SK-N-SH (cell line): ENCODE results near the gene FOXI1. TPM values are rescaled to one million over a fixed set of nuclear protein-coding genes. Genes with fewer than 3 reads are reported as not detected.

Experiments used
- CTCF ChIA-PET: fragments of 300-600, 350-600 bp; formaldehyde crosslinking; extraction: SDS; loops from one replicate; lab custom pipeline; 2021; lab: Yijun Ruan, JAX
- POLR2A ChIA-PET: fragments of 350-600 bp; sonication (Branson Sonifier 250); formaldehyde crosslinking; extraction: SDS; loops from one replicate; lab custom pipeline; 2020; ENCODE audit warnings: antibody characterized with exemption, inconsistent platforms; lab: Yijun Ruan, JAX
- DNase-seq: peaks from one replicate; pipeline ENCODE4 v3.0.0; 2012
- H2AFZ ChIP-seq: fragments of 200-600 bp; sonication (generic); 2 replicates; pipeline ENCODE4 v1.8.1; 2016; ENCODE audit warnings: antibody characterized with exemption, mild to moderate bottlenecking, low read depth
- H3F3A ChIP-seq: fragments of 200-600 bp; sonication (generic); replicated peaks from 2 replicates; pipeline ENCODE3; 2016; ENCODE audit warnings: antibody characterized with exemption, mild to moderate bottlenecking; ENCODE audit not compliant: insufficient read depth
- H3K27ac ChIP-seq, 2 experiments: fragments of 200-500 bp in 1 of 2; fragments of 200-600 bp in 1 of 2; sonication (Bioruptor generic) in 1 of 2; sonication (generic), shearing (Covaris generic) in 1 of 2; 2 replicates each; pipeline versions ENCODE4 v1.5.1 to v1.6.1; 2014 to 2016; ENCODE audit warnings: low read depth in 2 of 2, inconsistent platforms in 1 of 2, low read length in 1 of 2, mild to moderate bottlenecking in 1 of 2, mixed read lengths in 1 of 2
- H3K27me3 ChIP-seq: fragments of 200-600 bp; sonication (generic), shearing (Covaris generic); 2 replicates; pipeline ENCODE4 v1.6.1; 2016; ENCODE audit warnings: mixed run types; ENCODE audit not compliant: insufficient read depth
- H3K36me3 ChIP-seq, 2 experiments: fragments of 200-500 bp in 1 of 2; fragments of 200-600 bp in 1 of 2; sonication (Bioruptor generic) in 1 of 2; sonication (generic) in 1 of 2; replicated peaks in 1 of 2; 2 replicates each; pipeline versions ENCODE3 to v1.5.1; 2014 to 2016; ENCODE audit warnings: low read length in 1 of 2, mild to moderate bottlenecking in 1 of 2; ENCODE audit not compliant: insufficient read depth in 2 of 2, control insufficient read depth in 1 of 2
- H3K4me1 ChIP-seq, 2 experiments: fragments of 200-500 bp in 1 of 2; fragments of 200-600 bp in 1 of 2; sonication (Bioruptor generic) in 1 of 2; sonication (generic), shearing (Covaris generic) in 1 of 2; 2 replicates each; pipeline versions ENCODE4 v1.5.1 to v1.6.1; 2014 to 2016; ENCODE audit warnings: low read depth in 1 of 2, low read length in 1 of 2, mixed run types in 1 of 2; ENCODE audit not compliant: insufficient read depth in 2 of 2, control insufficient read depth in 1 of 2
- H3K4me2 ChIP-seq: fragments of 200-600 bp; sonication (generic), shearing (Covaris generic); 2 replicates; pipeline ENCODE4 v1.6.1; 2017; ENCODE audit warnings: mixed run types
- H3K4me3 ChIP-seq, 2 experiments: fragments of 200-500 bp in 1 of 2; fragments of 200-600 bp in 1 of 2; sonication (Bioruptor generic) in 1 of 2; sonication (generic), shearing (Covaris generic) in 1 of 2; 2 replicates each; pipeline versions ENCODE4 v1.5.1 to v1.8.1; 2014 to 2016; ENCODE audit warnings: low read depth in 2 of 2, inconsistent platforms in 1 of 2, low read length in 1 of 2, mild to moderate bottlenecking in 1 of 2, mixed read lengths in 1 of 2, moderate library complexity in 1 of 2
- H3K79me2 ChIP-seq: fragments of 200-600 bp; sonication (generic); 2 replicates; pipeline ENCODE4 v1.8.1; 2017; ENCODE audit warnings: mild to moderate bottlenecking; ENCODE audit not compliant: insufficient read depth
- H3K9ac ChIP-seq: fragments of 200-600 bp; sonication (generic); 2 replicates; pipeline ENCODE4 v1.6.1; 2017; ENCODE audit warnings: mixed run types
- H3K9me2 ChIP-seq: fragments of 200-600 bp; sonication (generic); 2 replicates; pipeline ENCODE4 v1.6.1; 2017; ENCODE audit warnings: mixed run types
- H3K9me3 ChIP-seq: fragments of 200-600 bp; sonication (generic); 2 replicates; pipeline ENCODE4 v1.6.1; 2017; ENCODE audit warnings: mixed run types, mild to moderate bottlenecking, moderate library complexity
- H4K20me1 ChIP-seq: fragments of 200-600 bp; sonication (generic); 2 replicates; pipeline ENCODE4 v1.6.1; 2017; ENCODE audit warnings: mild to moderate bottlenecking, mixed run types; ENCODE audit not compliant: insufficient read depth
- EP300 ChIP-seq, 2 experiments: IDR thresholded peaks; 2 replicates each; pipeline versions ENCODE4 v1.4.0 to v1.6.1; 2012; ENCODE audit warnings: borderline replicate concordance in 1 of 2, low read depth in 1 of 2, low read length in 1 of 2
- EZH2phosphoT487 ChIP-seq: fragments of 200-600 bp; sonication (generic); IDR thresholded peaks from 2 replicates; pipeline ENCODE4 v1.6.1; 2017; ENCODE audit warnings: low read depth, mixed run types, mild to moderate bottlenecking, antibody characterized with exemption, moderate library complexity, borderline replicate concordance
- FOSL2 ChIP-seq: IDR thresholded peaks from 2 replicates; pipeline ENCODE4 v1.4.0; 2012; ENCODE audit warnings: low read depth, mild to moderate bottlenecking, moderate library complexity, borderline replicate concordance
- FOXJ3 ChIP-seq: sonication (generic); formaldehyde crosslinking; IDR thresholded peaks from 2 replicates; pipeline ENCODE4 v1.5.1; 2020; ENCODE audit warnings: mild to moderate bottlenecking, missing genetic modification reagents
- MEF2A ChIP-seq: IDR thresholded peaks from 2 replicates; pipeline ENCODE4 v1.4.0; 2012; ENCODE audit warnings: low read depth, borderline replicate concordance
- NRF1 ChIP-seq: IDR thresholded peaks from 2 replicates; pipeline ENCODE4 v1.6.1; 2012; ENCODE audit warnings: low read depth, mild to moderate bottlenecking, low read length
- RCOR1 ChIP-seq: fragments of 150-350 bp; IDR thresholded peaks from 2 replicates; pipeline ENCODE4 v1.6.1; 2017; ENCODE audit warnings: antibody characterized with exemption, low read length
- TAF1 ChIP-seq: IDR thresholded peaks from 2 replicates; pipeline ENCODE4 v1.6.1; 2012; ENCODE audit warnings: low read depth, mild to moderate bottlenecking, low read length, moderate library complexity, borderline replicate concordance
- TCF12 ChIP-seq: IDR thresholded peaks from 2 replicates; pipeline ENCODE4 v1.4.0; 2012
- TEAD4 ChIP-seq: IDR thresholded peaks from 2 replicates; pipeline ENCODE4 v1.4.0; 2012; ENCODE audit warnings: mild to moderate bottlenecking, borderline replicate concordance; ENCODE audit not compliant: insufficient read depth
- WGBS: methylation state at CpG from one replicate; pipeline ENCODE4 v1.1.6; 2017; ENCODE audit warnings: low lambda C conversion rate; 5-methylcytosine and 5-hydroxymethylcytosine counted together
- polyA plus RNA-seq, 3 experiments: library from polyadenylated mRNA; depleted of rRNA; stranded (reverse); fragments of >200 nt; gene quantifications; 2 replicates each; pipeline ENCODE4 v1.2.3, GENCODE V29; 2012
- TF ChIP-seq, protein P1 (sequence below): IDR thresholded peaks from 2 replicates; pipeline ENCODE4 v1.4.0; 2012; ENCODE audit warnings: low read depth, borderline replicate concordance
- TF ChIP-seq, protein P2 (sequence below): fragments of 150-350 bp; IDR thresholded peaks from 2 replicates; pipeline ENCODE4 v1.6.1; 2016; ENCODE audit warnings: mild to moderate bottlenecking, low read depth, low read length
- TF ChIP-seq, protein P3 (sequence below): IDR thresholded peaks from 2 replicates; pipeline ENCODE4; 2012
- TF ChIP-seq, protein P4 (sequence below): IDR thresholded peaks from 2 replicates; pipeline ENCODE4 v1.4.0; 2012; ENCODE audit warnings: low read depth, borderline replicate concordance
- TF ChIP-seq, protein P5 (sequence below): IDR thresholded peaks from 2 replicates; pipeline ENCODE4 v1.6.1; 2012; ENCODE audit warnings: mild to moderate bottlenecking, low read depth, low read length, moderate library complexity

The FOXI1 gene
- polyA plus RNA-seq, 1 of the 3 experiments (the other 2 are of a cell fraction), result not detected

DNA sequence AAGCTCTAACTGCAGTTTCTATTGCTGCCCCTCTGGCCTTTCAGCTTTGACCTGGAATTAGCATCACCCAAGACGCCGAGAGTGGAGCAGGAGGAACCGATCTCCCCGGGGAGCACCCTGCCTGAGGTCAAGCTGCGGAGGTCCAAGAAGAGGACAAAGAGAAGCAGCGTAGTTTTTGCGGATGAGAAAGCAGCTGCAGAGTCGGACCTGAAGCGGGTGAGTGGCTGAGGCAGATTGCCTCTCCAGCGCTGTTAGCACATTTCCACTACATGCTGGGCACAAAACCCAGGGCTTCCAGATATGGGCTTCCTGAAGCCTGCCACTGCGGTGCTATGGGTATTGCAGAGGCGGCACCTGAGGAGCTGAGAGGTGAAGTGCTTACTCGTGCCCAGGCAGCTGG is 26.8 kb upstream of the FOXI1 start (continued):
- no peak for TF ChIP-seq TAF1
- TF ChIP-seq EZH2phosphoT487, result no peak

DNA sequence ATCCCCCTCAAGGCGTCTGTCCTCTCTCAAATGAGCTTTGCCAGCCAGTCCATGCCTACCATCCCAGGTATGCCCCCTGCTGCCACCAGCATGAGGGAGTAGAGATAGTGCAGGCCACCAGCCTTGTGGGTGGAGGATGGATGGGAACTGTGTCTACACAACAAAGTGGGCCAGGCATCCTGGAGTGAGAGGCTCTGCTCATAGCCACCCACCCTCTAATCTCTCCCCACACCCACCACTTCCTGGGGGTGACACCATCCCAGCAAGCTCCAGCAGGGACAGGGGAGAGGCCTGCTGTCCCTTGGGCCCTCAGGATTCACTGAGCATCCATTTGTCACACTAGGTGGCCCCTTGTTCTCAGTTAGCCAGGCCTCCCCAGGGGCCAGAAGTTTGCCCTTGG is 25.5 kb upstream of the FOXI1 start:
- Histone ChIP-seq H3K4me1 (no peaks in the 10 kb centered on the region), H3K79me2 (no peaks in the 10 kb centered on the region), H3K4me3 (no peak overlapping the region), H3K9ac (no peak overlapping the region), H3K4me2 (no peak overlapping the region), H3K36me3 (no peaks in the 10 kb centered on the region), H3K9me3 (no peaks in the 10 kb centered on the region)
- CTCF ChIA-PET, result interaction anchor here (1.9 kb wide), 1 partner anchor 20 kb away, joined by 9 read pairs; no protein-coding TSS in a partner anchor
- TF ChIP-seq, protein P1, sequence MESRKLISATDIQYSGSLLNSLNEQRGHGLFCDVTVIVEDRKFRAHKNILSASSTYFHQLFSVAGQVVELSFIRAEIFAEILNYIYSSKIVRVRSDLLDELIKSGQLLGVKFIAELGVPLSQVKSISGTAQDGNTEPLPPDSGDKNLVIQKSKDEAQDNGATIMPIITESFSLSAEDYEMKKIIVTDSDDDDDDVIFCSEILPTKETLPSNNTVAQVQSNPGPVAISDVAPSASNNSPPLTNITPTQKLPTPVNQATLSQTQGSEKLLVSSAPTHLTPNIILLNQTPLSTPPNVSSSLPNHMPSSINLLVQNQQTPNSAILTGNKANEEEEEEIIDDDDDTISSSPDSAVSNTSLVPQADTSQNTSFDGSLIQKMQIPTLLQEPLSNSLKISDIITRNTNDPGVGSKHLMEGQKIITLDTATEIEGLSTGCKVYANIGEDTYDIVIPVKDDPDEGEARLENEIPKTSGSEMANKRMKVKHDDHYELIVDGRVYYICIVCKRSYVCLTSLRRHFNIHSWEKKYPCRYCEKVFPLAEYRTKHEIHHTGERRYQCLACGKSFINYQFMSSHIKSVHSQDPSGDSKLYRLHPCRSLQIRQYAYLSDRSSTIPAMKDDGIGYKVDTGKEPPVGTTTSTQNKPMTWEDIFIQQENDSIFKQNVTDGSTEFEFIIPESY, result no peak
- TF ChIP-seq, protein P2, sequence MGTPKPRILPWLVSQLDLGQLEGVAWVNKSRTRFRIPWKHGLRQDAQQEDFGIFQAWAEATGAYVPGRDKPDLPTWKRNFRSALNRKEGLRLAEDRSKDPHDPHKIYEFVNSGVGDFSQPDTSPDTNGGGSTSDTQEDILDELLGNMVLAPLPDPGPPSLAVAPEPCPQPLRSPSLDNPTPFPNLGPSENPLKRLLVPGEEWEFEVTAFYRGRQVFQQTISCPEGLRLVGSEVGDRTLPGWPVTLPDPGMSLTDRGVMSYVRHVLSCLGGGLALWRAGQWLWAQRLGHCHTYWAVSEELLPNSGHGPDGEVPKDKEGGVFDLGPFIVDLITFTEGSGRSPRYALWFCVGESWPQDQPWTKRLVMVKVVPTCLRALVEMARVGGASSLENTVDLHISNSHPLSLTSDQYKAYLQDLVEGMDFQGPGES, result no peak
- TF ChIP-seq TAF1 (no peak), FOSL2 (no peak), FOXJ3 (CRISPR knock-in tag) (no peak), TCF12 (no peak), EZH2phosphoT487 (no peak), RCOR1 (no peak), TEAD4 (no peak), NRF1 (no peak), EP300 (IDR thresholded peaks at IDR 0.05; ENCODE audit: borderline replicate concordance in 1 of 2, low read depth in 1 of 2, low read length in 1 of 2) (no peak), MEF2A (no peak)
- TF ChIP-seq, protein P3, sequence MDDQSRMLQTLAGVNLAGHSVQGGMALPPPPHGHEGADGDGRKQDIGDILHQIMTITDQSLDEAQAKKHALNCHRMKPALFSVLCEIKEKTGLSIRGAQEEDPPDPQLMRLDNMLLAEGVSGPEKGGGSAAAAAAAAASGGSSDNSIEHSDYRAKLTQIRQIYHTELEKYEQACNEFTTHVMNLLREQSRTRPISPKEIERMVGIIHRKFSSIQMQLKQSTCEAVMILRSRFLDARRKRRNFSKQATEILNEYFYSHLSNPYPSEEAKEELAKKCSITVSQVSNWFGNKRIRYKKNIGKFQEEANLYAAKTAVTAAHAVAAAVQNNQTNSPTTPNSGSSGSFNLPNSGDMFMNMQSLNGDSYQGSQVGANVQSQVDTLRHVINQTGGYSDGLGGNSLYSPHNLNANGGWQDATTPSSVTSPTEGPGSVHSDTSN, result no peak
- TF ChIP-seq, protein P4, sequence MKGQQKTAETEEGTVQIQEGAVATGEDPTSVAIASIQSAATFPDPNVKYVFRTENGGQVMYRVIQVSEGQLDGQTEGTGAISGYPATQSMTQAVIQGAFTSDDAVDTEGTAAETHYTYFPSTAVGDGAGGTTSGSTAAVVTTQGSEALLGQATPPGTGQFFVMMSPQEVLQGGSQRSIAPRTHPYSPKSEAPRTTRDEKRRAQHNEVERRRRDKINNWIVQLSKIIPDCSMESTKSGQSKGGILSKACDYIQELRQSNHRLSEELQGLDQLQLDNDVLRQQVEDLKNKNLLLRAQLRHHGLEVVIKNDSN, result no peak
- TF ChIP-seq, protein P5, sequence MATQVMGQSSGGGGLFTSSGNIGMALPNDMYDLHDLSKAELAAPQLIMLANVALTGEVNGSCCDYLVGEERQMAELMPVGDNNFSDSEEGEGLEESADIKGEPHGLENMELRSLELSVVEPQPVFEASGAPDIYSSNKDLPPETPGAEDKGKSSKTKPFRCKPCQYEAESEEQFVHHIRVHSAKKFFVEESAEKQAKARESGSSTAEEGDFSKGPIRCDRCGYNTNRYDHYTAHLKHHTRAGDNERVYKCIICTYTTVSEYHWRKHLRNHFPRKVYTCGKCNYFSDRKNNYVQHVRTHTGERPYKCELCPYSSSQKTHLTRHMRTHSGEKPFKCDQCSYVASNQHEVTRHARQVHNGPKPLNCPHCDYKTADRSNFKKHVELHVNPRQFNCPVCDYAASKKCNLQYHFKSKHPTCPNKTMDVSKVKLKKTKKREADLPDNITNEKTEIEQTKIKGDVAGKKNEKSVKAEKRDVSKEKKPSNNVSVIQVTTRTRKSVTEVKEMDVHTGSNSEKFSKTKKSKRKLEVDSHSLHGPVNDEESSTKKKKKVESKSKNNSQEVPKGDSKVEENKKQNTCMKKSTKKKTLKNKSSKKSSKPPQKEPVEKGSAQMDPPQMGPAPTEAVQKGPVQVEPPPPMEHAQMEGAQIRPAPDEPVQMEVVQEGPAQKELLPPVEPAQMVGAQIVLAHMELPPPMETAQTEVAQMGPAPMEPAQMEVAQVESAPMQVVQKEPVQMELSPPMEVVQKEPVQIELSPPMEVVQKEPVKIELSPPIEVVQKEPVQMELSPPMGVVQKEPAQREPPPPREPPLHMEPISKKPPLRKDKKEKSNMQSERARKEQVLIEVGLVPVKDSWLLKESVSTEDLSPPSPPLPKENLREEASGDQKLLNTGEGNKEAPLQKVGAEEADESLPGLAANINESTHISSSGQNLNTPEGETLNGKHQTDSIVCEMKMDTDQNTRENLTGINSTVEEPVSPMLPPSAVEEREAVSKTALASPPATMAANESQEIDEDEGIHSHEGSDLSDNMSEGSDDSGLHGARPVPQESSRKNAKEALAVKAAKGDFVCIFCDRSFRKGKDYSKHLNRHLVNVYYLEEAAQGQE, result no peak
- TF ChIP-seq, all 33 proteins: peak for 0
- Histone ChIP-seq H2AFZ (no peak overlapping the region), H3K27ac (no peak overlapping the region), H3F3A (no peaks in the 10 kb centered on the region), H3K27me3 (no peaks in the 10 kb centered on the region), H4K20me1 (no peaks in the 10 kb centered on the region), H3K9me2 (no peaks in the 10 kb centered on the region)
- POLR2A ChIA-PET, result no interaction called here
- 38% methylated on average over 1 of the region's 1 CpG for WGBS
- no peak for DNase-seq
